NCI-H128 (cell line): ENCODE measurements around the gene SGMS2.
"Not testable (repeated sequence)": the region's sequence is repeated elsewhere in the genome, so short reads cannot be mapped to it uniquely, and the experiment has no call there.

Source experiments
- DNase-seq: peaks from one replicate; lab custom pipeline; 2025; ENCODE audit not compliant: unreplicated experiment; lab: John Stamatoyannopoulos, UW

Gene SGMS2

GRCh38 chr4:107863850-107864371 lies 39.2 kb downstream of the SGMS2 start:
- DNase-seq, result no peak

GRCh38 chr4:107866726-107867125 lies 42.0 kb downstream of the SGMS2 start:
- no peak for DNase-seq

GRCh38 chr4:107870236-107870635 lies 45.5 kb downstream of the SGMS2 start:
- DNase-seq, result no peak

- DNase-seq, result no peak
Measured at GRCh38 chr4:107870916-107871786, 46.4 kb downstream of the SGMS2 start.

GRCh38 chr4:107874024-107874423 lies 49.3 kb downstream of the SGMS2 start:
- no peak for DNase-seq

GRCh38 chr4:107876099-107876498 lies 51.4 kb downstream of the SGMS2 start:
- DNase-seq, result no peak

GRCh38 chr4:107877361-107877760 lies 52.6 kb downstream of the SGMS2 start:
- DNase-seq, result no peak

- DNase-seq, result no peak
Measured at GRCh38 chr4:107885865-107886264, 61.1 kb downstream of the SGMS2 start.

GRCh38 chr4:107888237-107888636 lies 63.5 kb downstream of the SGMS2 start:
- no peak for DNase-seq

- DNase-seq, result no peak
Measured at GRCh38 chr4:107890779-107891178, 66.0 kb downstream of the SGMS2 start.

GRCh38 chr4:107891299-107891698 lies 66.6 kb downstream of the SGMS2 start:
- no peak for DNase-seq

- no peak for DNase-seq
Measured at GRCh38 chr4:107893171-107894137, 68.7 kb downstream of the SGMS2 start.

- DNase-seq, result no peak
Measured at GRCh38 chr4:107894138-107894603, 69.4 kb downstream of the SGMS2 start.

GRCh38 chr4:107896158-107896645 lies 71.5 kb downstream of the SGMS2 start:
- no peak for DNase-seq

GRCh38 chr4:107896646-107897045 lies 71.9 kb downstream of the SGMS2 start:
- DNase-seq, result no peak

GRCh38 chr4:107897823-107898222 lies 73.1 kb downstream of the SGMS2 start:
- no peak for DNase-seq

- DNase-seq, result no peak
Measured at GRCh38 chr4:107900067-107900466, 75.3 kb downstream of the SGMS2 start.

- DNase-seq, result no peak
Measured at GRCh38 chr4:107900508-107900907, 75.8 kb downstream of the SGMS2 start.

GRCh38 chr4:107901213-107901934 lies 76.6 kb downstream of the SGMS2 start:
- DNase-seq, result no peak

GRCh38 chr4:107902715-107903114 lies 78.0 kb downstream of the SGMS2 start:
- DNase-seq, result no peak

- DNase-seq, result not testable (repeated sequence)
Measured at GRCh38 chr4:107905082-107905481, 80.3 kb downstream of the SGMS2 start.
